GM19239 (cell line): Measurements from ENCODE around the gene RAB11FIP3.

ENCODE experiments used
- DNase-seq: peaks from one replicate; pipeline ENCODE4 v3.0.0; 2011; ENCODE audit warnings: low spot score; ENCODE audit not compliant: insufficient read length
- FAIRE-seq: peaks from 2 replicates; lab custom pipeline; 2011; peaks lifted over from hg19 to GRCh38; lab: Jason Lieb, UNC

The RAB11FIP3 gene

GRCh38 chr16:526181-527014 lies 100.9 kb downstream of the RAB11FIP3 start:
- no peak for DNase-seq
- no peak for FAIRE-seq

DNA sequence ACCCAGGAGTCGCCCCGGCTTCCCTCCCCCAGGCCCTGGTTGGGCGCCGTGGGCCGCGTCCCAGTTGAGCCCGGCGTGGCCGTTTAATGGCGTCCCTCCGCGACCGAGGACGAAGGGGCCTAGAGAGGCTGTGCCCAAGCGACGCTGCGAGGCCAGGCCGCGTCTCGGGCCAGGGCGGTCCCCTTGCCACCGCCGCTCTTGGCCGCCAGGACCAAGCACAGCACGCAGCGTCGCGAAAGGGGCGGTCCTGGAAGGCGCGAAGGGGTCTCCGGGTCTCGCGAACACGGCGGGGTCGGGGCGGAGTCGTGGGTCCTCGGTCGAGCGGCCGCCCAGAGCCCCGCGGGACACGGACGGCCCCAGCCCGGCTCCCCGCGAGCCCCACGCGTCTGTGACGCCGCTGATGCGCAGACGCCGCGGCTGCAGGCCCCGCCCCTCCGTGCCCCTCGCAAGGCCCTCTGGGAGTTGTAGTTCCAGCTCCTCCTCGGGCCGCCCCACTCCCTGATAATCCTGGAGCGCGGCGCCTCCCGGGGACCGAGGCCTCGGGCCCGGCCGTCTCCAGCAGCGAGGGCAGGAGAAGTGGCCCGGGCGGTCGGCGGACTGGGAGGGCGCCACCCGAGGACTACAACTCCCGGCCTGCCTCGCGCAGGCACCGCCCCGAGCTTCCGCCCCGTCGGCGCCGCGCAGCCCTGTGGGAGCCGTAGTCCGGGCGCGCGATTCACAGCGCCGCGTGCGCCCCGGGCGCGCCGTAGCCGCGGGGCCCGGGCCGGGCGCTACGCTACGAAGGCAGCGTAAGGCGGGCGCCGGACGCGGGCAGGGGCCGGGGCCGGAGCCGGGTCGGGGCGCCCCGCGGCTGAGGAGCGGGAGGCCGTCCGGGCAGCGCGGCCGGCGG lies 101.8 kb downstream of the RAB11FIP3 start, which contains the start of gene CAPN15:
CAPN15 (plus strand) TSS at position 698 of the 889 bp plus-strand sequence. CDS start 19,127 bp downstream, outside the sequence.
- peak; percentile 78 for FAIRE-seq
- DNase-seq: peak; percentile 92

DNA sequence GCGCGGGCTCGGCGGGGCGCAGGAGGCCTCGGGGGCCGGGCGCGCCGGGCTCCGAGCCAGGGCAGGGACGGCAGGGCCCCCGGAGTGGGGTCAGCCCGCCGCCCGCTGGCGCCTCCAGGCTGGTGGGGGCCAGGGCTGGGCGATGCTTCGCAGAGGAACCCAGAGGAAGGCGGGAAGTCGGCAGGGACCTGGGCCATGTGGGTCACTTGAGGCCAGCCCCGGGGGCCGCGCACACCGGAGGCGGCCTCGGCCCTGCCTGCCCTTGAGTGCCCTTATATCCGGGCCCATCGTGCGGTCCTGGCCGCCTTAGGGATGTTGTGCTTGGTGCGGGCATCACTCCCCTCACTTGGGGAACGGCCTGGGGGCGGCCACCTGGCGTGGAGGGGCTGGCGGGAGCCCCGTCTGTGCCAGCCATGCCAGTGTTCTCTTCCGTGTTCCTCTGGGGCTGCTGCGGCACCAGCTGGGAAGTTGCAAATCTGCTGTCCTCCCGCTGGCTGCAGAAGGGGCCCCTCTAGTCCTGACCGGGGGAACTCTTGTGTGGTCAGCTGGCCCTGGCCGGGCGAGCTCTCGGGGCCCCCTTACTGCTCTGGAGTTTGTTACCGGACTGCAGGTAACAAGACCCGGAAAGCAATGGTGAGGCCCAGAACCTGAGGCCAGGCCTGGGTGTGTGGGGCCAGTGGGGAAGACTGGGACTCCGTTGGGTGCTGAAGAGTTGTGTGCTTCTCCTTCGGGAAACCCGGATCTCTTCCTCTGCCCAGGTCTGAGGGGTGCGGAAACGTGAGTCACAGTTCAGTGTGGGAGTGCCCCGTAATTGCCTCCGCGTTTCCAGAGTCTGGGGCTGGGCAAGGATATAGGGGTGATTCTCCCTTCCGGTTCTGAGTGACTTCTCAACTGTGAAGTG lies 102.9 kb downstream of the RAB11FIP3 start:
- FAIRE-seq: no peak
- no peak for DNase-seq

GRCh38 chr16:529012-529575 lies 103.6 kb downstream of the RAB11FIP3 start:
- DNase-seq: no peak
- no peak for FAIRE-seq

DNA sequence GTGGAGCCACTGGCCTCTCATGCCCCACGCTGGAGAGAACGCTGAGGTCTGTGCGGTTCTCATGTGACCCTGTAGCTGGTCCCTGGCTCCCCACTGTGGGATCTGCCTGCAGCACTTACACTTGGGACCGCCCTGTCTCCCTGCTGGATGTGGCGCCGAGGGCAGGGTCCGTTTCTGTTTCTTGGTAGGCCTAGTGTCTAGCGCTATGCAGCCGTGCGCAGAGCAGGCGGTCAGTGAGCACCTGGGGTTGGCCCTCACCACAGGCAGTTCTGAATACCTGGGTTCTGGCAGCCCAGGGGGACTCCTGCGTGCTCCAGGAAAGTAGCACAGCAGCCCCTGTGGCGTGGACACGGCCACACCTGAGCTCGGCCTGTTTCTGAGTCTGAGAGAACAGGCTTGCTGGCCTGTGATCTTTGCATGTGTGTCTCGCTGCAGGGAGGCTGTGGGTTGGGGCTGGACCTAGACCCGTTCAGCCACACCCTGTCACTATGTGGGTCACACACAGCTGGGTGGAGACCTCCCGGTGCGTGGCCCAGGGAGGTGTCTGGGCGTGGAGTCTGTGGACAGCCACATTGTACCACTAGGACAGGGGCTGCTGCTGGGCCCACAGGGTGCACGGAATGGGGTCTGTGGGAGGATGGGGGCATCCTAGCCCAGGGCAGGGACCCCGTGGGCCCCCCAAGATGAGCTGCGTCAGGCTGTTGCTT lies 104.8 kb downstream of the RAB11FIP3 start:
- no peak for FAIRE-seq

DNA sequence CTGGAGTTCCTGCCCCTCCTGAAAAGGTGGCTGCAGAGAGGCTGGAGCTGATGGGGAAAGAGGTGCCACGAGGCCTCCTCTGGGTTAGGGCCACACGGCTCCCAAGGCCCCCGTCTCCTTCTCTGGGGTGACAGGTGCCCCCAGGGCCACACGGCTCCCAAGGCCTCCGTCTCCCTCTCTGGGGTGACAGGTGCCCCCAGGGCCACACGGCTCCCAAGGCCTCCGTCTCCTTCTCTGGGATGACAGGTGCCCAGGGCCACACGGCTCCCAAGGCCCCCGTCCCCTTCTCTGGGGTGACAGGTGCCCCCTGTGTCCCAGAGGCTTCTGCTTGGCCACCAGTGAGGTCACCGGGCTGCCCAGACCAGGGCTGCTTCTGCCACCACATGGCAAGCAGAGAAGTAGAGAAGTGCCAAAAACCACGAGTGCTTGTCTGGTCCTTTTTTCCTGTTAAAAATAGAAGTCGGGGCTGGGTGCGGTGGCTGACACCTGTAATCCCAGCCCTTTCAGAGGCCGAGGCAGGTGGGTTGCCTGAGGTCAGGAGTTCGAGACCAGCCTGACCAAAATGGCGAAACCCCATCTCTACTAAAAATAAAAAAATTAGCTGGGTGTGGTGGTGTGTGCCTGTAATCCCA lies 106.2 kb downstream of the RAB11FIP3 start:
- FAIRE-seq (no peak), DNase-seq (no peak)

More for the DNA sequence above, 104.8 kb downstream of the RAB11FIP3 start:
- DNase-seq: no peak

- DNase-seq (no peak), FAIRE-seq (no peak)
Observed at GRCh38 chr16:533391-534123, 108.1 kb downstream of the RAB11FIP3 start.

DNA sequence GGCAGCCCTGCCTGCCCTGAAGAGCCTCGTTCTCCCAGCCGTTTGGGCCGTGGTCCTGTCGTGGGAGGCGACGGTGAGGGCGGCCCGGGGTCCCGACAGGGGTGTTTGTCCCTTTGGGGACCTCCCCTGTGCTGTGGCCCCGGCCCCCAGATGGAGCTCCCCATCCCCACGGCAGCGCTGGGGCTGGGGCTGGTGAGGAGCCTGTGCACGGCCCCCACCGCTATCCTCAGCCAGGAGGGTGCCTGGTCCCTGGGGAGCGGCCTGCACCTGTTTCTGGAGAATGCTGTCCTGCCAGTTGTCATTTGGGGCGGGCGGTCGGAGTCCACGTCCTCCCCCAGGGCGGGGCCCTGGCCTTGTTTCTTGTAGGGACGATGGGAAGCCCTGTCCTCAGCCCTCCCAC lies 108.7 kb downstream of the RAB11FIP3 start:
- no peak for DNase-seq

GRCh38 chr16:534856-535445 lies 109.5 kb downstream of the RAB11FIP3 start:
- DNase-seq: no peak
- no peak for FAIRE-seq

More for the DNA sequence above, 108.7 kb downstream of the RAB11FIP3 start:
- FAIRE-seq: no peak

DNA sequence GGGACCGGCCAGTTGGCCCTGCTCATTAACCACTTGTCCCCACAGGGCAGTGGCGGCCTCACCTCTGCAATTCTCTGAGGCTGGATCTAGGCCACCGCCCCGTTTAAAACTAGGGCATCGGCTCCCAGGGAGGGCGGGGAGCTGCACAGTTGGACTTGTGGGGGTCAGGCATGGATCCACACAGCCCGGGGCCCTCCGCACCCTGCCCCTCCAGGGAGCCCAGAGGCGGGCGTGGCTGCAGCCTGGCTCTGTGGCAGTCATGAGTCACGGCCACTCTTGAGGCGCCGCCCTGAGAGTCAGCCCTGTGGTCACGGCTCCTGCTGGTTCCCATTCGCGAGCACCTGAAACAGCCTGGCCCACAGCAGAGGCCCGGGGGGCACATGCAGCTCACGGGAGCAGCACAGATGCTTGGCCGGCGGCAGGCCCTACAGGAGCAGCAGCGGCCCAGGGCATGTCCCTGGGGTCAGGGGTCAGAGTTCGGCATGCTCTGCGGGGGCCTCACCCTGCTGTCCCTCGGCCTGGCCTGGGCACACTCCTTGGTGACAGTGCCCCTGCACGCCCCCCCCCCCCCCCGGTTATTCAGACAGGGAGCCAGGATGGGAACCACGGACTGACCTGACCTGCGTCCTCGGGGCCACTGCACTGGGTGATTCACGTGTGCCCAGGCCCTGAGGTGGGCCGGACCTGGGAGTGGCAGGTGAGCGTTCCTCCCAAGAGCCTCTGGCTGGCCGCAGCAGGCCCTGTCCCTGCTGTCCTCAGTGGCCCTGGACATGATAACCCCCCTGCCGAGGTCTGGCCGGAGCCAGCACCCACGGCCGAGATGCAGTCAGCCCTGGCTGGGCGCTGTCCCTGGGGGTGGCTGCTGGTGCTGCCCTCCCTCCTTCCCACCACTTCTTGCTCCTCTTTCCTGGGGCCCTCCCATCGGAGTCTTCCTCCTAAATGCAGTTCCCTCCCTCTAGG lies 110.3 kb downstream of the RAB11FIP3 start:
- DNase-seq (no peak), FAIRE-seq (no peak)

- DNase-seq: no peak
- no peak for FAIRE-seq
Observed at GRCh38 chr16:536746-537145, 111.3 kb downstream of the RAB11FIP3 start.

DNA sequence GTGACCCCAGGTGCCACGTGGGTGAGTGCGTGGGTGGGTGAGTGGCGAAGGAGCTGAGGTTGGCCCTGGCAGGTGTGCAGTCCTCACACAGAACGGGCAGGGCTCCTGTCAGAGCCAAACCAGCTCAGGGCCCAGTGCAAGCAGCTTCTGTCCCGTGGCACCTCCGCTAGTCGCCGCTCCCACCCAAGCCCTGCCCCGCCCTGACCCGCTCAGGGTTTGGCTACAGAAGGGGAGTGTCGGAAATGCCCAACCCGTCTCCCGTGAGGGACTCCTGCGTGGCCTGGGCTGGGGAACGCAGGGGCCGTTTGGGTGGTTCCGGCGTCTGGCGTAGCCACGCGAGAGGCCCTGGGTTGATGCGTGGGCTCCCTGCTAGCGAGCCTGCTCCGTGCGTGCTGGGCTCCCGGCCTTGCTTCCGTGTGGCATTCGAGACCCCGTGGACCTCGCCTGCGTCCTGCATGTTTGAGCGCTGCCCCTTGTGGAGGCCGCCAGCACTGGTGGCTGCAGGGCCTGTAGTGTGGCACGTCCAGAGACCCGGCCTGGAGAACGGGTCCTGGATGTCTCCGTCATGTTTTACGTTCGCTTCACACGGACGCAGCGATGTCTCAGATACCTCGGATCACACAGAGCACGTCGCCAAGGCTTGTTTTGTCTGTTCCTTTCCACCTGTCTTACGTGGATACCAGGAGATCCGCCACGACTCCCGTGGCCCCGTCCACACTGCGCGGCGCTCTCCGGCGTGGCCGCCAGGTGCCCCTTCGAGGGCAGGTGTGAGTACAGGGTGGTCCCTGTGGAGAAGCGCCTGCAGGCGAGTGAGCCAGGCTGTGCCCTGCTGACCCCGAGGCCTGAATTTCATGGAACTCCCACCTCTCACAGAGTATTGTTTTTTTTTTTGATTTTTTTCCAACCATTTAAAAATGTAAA lies 112.2 kb downstream of the RAB11FIP3 start:
- DNase-seq (no peak), FAIRE-seq (no peak)

GRCh38 chr16:539901-540530 lies 114.6 kb downstream of the RAB11FIP3 start:
- FAIRE-seq (no peak), DNase-seq (no peak)

DNA sequence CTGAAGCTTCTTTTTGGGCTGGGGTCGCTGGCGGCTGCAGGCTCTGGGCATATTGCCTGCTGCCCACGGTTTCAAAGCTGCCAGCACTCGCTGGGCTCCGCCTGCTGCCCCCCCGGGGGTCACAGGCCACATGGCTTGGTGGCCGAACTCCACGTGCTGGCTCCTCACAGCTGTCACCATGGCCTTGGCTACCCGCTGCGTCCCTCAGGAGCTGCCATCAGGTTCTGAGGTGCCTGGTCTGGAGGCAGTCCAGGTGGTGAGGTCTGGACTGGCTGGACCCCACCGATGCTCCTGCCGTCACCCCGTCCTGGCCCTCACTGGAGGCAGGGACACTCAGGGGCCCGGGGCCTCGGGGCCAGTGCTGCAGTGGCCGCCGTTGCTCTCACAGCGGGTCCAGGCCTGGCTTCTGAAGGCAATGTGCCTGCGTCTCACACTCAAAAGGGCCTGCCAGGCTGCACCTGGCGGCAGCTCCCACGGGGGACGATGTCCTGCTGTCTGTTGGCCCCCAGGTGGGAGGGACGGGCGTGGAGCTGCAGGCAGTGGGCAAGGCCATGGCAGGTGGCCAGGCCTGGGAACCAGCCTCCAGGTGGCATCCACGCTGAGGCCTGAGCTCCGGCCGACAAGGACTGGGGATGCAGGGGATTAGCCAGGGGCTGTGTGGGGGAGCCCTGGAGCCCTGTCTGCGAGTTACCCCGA lies 115.3 kb downstream of the RAB11FIP3 start:
- FAIRE-seq: no peak
- DNase-seq: no peak
